Activated CD8-positive, alpha-beta memory T cell treated with anti-CD3 and anti-CD28 coated beads for 48 hours (primary cell): ENCODE data around the gene LYL1.
"Not testable (repeated sequence)": the region's sequence is repeated elsewhere in the genome, so short reads cannot be mapped to it uniquely, and the experiment has no call there.

Experiments used
- DNase-seq, 3 experiments: peaks; one replicate each; pipeline ENCODE4 v3.0.0-alpha.2; 2020; ENCODE audit warnings: low read depth in 2 of 3, low spot score in 2 of 3

LYL1 gene

GRCh38 chr19:13102666-13103580, at the start of gene LYL1:
Gene LYL1 (minus strand): TSS chr19:13102858. CDS start chr19:13101171, 1,687 bp downstream.
- DNase-seq: no peak

- DNase-seq: peak; percentile 77 to 89 (median 88)
Observed at GRCh38 chr19:13151605-13152355, 49.1 kb upstream of the LYL1 start.

- DNase-seq: peak in 1 of 3 experiments; percentile 17
Observed at GRCh38 chr19:13150931-13151604, 48.4 kb upstream of the LYL1 start.

- DNase-seq: peak; percentile 74 to 84 (median 80)
Observed at GRCh38 chr19:13150187-13150930, 47.7 kb upstream of the LYL1 start, which contains the start of the genes IER2 and STX10. Gene IER2 (plus strand): TSS chr19:13150411. CDS start chr19:13153187, 2,776 bp downstream. Gene STX10 (minus strand): TSS chr19:13150375. CDS start chr19:13150173, 202 bp downstream.

- DNase-seq: peak in 1 of 3 experiments; percentile 20
Observed at GRCh38 chr19:13149628-13150186, 47.0 kb upstream of the LYL1 start.

- DNase-seq: not testable (repeated sequence)
Observed at GRCh38 chr19:13149173-13149627, 46.5 kb upstream of the LYL1 start.

- DNase-seq: no peak
Observed at GRCh38 chr19:13146763-13147563, 44.3 kb upstream of the LYL1 start.

- DNase-seq: no peak
Observed at GRCh38 chr19:13139633-13140311, 37.1 kb upstream of the LYL1 start.

GRCh38 chr19:13138916-13139198, 36.2 kb upstream of the LYL1 start:
- DNase-seq: no peak

- DNase-seq: no peak
Observed at GRCh38 chr19:13138171-13138915, 35.7 kb upstream of the LYL1 start.

GRCh38 chr19:13137290-13137794, 34.7 kb upstream of the LYL1 start:
- DNase-seq: no peak

- no peak for DNase-seq
Observed at GRCh38 chr19:13135068-13136062, 32.7 kb upstream of the LYL1 start.

- no peak for DNase-seq
Observed at GRCh38 chr19:13134626-13135025, 32.0 kb upstream of the LYL1 start.

- DNase-seq: no peak
Observed at GRCh38 chr19:13133241-13133870, 30.7 kb upstream of the LYL1 start.

- peak in 1 of 3 experiments; percentile 46 for DNase-seq
Observed at GRCh38 chr19:13132471-13133180, 30.0 kb upstream of the LYL1 start.
